Measurements from ENCODE around the gene RGS9.

GRCh38 chr17:65268832-65269231, 131.7 kb downstream of the RGS9 start:
- TF ChIP-seq POLR2A (IDR thresholded peaks at IDR 0.05; ENCODE audit: low read length) = no peak
- TF ChIP-seq GATA1 (IDR thresholded peaks at IDR 0.05; ENCODE audit: low read depth, low read length) = no peak

Data from erythroblast (primary cell).